SK-N-SH (cell line): ENCODE data around the gene PAX2. TPM values are rescaled to one million over a fixed set of nuclear protein-coding genes. Genes with fewer than 3 reads are reported as not detected.

Source experiments
- CTCF ChIA-PET: fragments of 300-600, 350-600 bp; formaldehyde crosslinking; extraction: SDS; loops from one replicate; lab custom pipeline; 2021; lab: Yijun Ruan, JAX
- POLR2A ChIA-PET: fragments of 350-600 bp; sonication (Branson Sonifier 250); formaldehyde crosslinking; extraction: SDS; loops from one replicate; lab custom pipeline; 2020; ENCODE audit warnings: antibody characterized with exemption, inconsistent platforms; lab: Yijun Ruan, JAX
- DNase-seq: peaks from one replicate; pipeline ENCODE4 v3.0.0; 2012
- H2AFZ ChIP-seq: fragments of 200-600 bp; sonication (generic); 2 replicates; pipeline ENCODE4 v1.8.1; 2016; ENCODE audit warnings: antibody characterized with exemption, mild to moderate bottlenecking, low read depth
- H3F3A ChIP-seq: fragments of 200-600 bp; sonication (generic); replicated peaks from 2 replicates; pipeline ENCODE3; 2016; ENCODE audit warnings: antibody characterized with exemption, mild to moderate bottlenecking; ENCODE audit not compliant: insufficient read depth
- H3K27ac ChIP-seq, 2 experiments: fragments of 200-500 bp in 1 of 2; fragments of 200-600 bp in 1 of 2; sonication (Bioruptor generic) in 1 of 2; sonication (generic), shearing (Covaris generic) in 1 of 2; 2 replicates each; pipeline versions ENCODE4 v1.5.1 to v1.6.1; 2014 to 2016; ENCODE audit warnings: low read depth in 2 of 2, inconsistent platforms in 1 of 2, low read length in 1 of 2, mild to moderate bottlenecking in 1 of 2, mixed read lengths in 1 of 2
- H3K27me3 ChIP-seq: fragments of 200-600 bp; sonication (generic), shearing (Covaris generic); 2 replicates; pipeline ENCODE4 v1.6.1; 2016; ENCODE audit warnings: mixed run types; ENCODE audit not compliant: insufficient read depth
- H3K36me3 ChIP-seq, 2 experiments: fragments of 200-500 bp in 1 of 2; fragments of 200-600 bp in 1 of 2; sonication (Bioruptor generic) in 1 of 2; sonication (generic) in 1 of 2; replicated peaks in 1 of 2; 2 replicates each; pipeline versions ENCODE3 to v1.5.1; 2014 to 2016; ENCODE audit warnings: low read length in 1 of 2, mild to moderate bottlenecking in 1 of 2; ENCODE audit not compliant: insufficient read depth in 2 of 2, control insufficient read depth in 1 of 2
- H3K4me1 ChIP-seq, 2 experiments: fragments of 200-500 bp in 1 of 2; fragments of 200-600 bp in 1 of 2; sonication (Bioruptor generic) in 1 of 2; sonication (generic), shearing (Covaris generic) in 1 of 2; 2 replicates each; pipeline versions ENCODE4 v1.5.1 to v1.6.1; 2014 to 2016; ENCODE audit warnings: low read depth in 1 of 2, low read length in 1 of 2, mixed run types in 1 of 2; ENCODE audit not compliant: insufficient read depth in 2 of 2, control insufficient read depth in 1 of 2
- H3K4me2 ChIP-seq: fragments of 200-600 bp; sonication (generic), shearing (Covaris generic); 2 replicates; pipeline ENCODE4 v1.6.1; 2017; ENCODE audit warnings: mixed run types
- H3K4me3 ChIP-seq, 2 experiments: fragments of 200-500 bp in 1 of 2; fragments of 200-600 bp in 1 of 2; sonication (Bioruptor generic) in 1 of 2; sonication (generic), shearing (Covaris generic) in 1 of 2; 2 replicates each; pipeline versions ENCODE4 v1.5.1 to v1.8.1; 2014 to 2016; ENCODE audit warnings: low read depth in 2 of 2, inconsistent platforms in 1 of 2, low read length in 1 of 2, mild to moderate bottlenecking in 1 of 2, mixed read lengths in 1 of 2, moderate library complexity in 1 of 2
- H3K79me2 ChIP-seq: fragments of 200-600 bp; sonication (generic); 2 replicates; pipeline ENCODE4 v1.8.1; 2017; ENCODE audit warnings: mild to moderate bottlenecking; ENCODE audit not compliant: insufficient read depth
- H3K9ac ChIP-seq: fragments of 200-600 bp; sonication (generic); 2 replicates; pipeline ENCODE4 v1.6.1; 2017; ENCODE audit warnings: mixed run types
- H3K9me2 ChIP-seq: fragments of 200-600 bp; sonication (generic); 2 replicates; pipeline ENCODE4 v1.6.1; 2017; ENCODE audit warnings: mixed run types
- H3K9me3 ChIP-seq: fragments of 200-600 bp; sonication (generic); 2 replicates; pipeline ENCODE4 v1.6.1; 2017; ENCODE audit warnings: mixed run types, mild to moderate bottlenecking, moderate library complexity
- H4K20me1 ChIP-seq: fragments of 200-600 bp; sonication (generic); 2 replicates; pipeline ENCODE4 v1.6.1; 2017; ENCODE audit warnings: mild to moderate bottlenecking, mixed run types; ENCODE audit not compliant: insufficient read depth
- EP300 ChIP-seq, 2 experiments: IDR thresholded peaks; 2 replicates each; pipeline versions ENCODE4 v1.4.0 to v1.6.1; 2012; ENCODE audit warnings: borderline replicate concordance in 1 of 2, low read depth in 1 of 2, low read length in 1 of 2
- FOXJ3 ChIP-seq: sonication (generic); formaldehyde crosslinking; IDR thresholded peaks from 2 replicates; pipeline ENCODE4 v1.5.1; 2020; ENCODE audit warnings: mild to moderate bottlenecking, missing genetic modification reagents
- GABPA ChIP-seq: IDR thresholded peaks from 2 replicates; pipeline ENCODE4 v1.4.0; 2012; ENCODE audit warnings: low read depth, mild to moderate bottlenecking
- IRF3 ChIP-seq: fragments of 150-350 bp; IDR thresholded peaks from 2 replicates; pipeline ENCODE4 v1.6.1; 2016; ENCODE audit warnings: mild to moderate bottlenecking, low read depth, low read length
- JUND ChIP-seq: IDR thresholded peaks from 2 replicates; pipeline ENCODE4 v1.4.0; 2012
- MAX ChIP-seq: IDR thresholded peaks from 2 replicates; pipeline ENCODE4 v1.4.0; 2012; ENCODE audit warnings: low read depth
- POLR2AphosphoS5 ChIP-seq: IDR thresholded peaks from 2 replicates; pipeline ENCODE4 v1.6.1; 2012; ENCODE audit warnings: low read depth, low read length
- RAD21 ChIP-seq: IDR thresholded peaks from 2 replicates; pipeline ENCODE4 v1.6.1; 2012; ENCODE audit warnings: mild to moderate bottlenecking, low read length
- REST ChIP-seq: IDR thresholded peaks from 2 replicates; pipeline ENCODE4 v1.6.1; 2012; ENCODE audit warnings: mild to moderate bottlenecking, low read depth, low read length, moderate library complexity
- SMC3 ChIP-seq: IDR thresholded peaks from 2 replicates; pipeline ENCODE4 v1.6.1; 2012; ENCODE audit warnings: low read depth, low read length, improper control_type of control experiment
- TAF1 ChIP-seq: IDR thresholded peaks from 2 replicates; pipeline ENCODE4 v1.6.1; 2012; ENCODE audit warnings: low read depth, mild to moderate bottlenecking, low read length, moderate library complexity, borderline replicate concordance
- TCF12 ChIP-seq: IDR thresholded peaks from 2 replicates; pipeline ENCODE4 v1.4.0; 2012
- TEAD4 ChIP-seq: IDR thresholded peaks from 2 replicates; pipeline ENCODE4 v1.4.0; 2012; ENCODE audit warnings: mild to moderate bottlenecking, borderline replicate concordance; ENCODE audit not compliant: insufficient read depth
- USF2 ChIP-seq: fragments of 150-350 bp; IDR thresholded peaks from 2 replicates; pipeline ENCODE4 v1.6.1; 2017; ENCODE audit warnings: antibody characterized with exemption, low read length, low read depth, borderline replicate concordance
- YY1 ChIP-seq: IDR thresholded peaks from 2 replicates; pipeline ENCODE4 v1.4.0; 2012; ENCODE audit warnings: low read depth, mild to moderate bottlenecking
- WGBS: methylation state at CpG from one replicate; pipeline ENCODE4 v1.1.6; 2017; ENCODE audit warnings: low lambda C conversion rate; 5-methylcytosine and 5-hydroxymethylcytosine counted together
- polyA plus RNA-seq, 3 experiments: library from polyadenylated mRNA; depleted of rRNA; stranded (reverse); fragments of >200 nt; gene quantifications; 2 replicates each; pipeline ENCODE4 v1.2.3, GENCODE V29; 2012

PAX2 gene
- polyA plus RNA-seq, 1 of the 3 experiments (the other 2 are of a cell fraction): not detected

DNA sequence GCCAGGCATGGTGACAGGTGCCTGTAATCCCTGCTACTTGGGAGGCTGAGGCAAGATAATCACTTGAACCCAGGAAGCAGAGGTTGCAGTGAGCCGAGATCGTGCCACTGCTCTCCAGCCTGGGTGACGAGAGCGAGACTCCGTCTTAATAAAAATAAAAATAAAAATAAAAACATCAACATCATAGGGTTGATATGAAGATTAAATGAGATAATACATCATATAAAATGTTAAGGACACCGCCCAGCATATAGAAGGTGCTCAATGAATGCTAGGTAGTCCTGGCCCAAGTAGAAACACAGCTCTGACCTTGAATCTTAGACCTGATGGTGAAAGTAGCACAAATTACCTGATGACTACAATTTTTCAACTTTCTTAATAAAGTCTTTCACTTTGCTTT, 74.0 kb downstream of the PAX2 start (continued):
- TF ChIP-seq EP300 (IDR thresholded peaks at IDR 0.05; ENCODE audit: borderline replicate concordance in 1 of 2, low read depth in 1 of 2, low read length in 1 of 2) (no peak), POLR2AphosphoS5 (no peak), TCF12 (no peak), IRF3 (no peak), YY1 (no peak), TAF1 (no peak)
- TF ChIP-seq, all 33 proteins: peak for 0

DNA sequence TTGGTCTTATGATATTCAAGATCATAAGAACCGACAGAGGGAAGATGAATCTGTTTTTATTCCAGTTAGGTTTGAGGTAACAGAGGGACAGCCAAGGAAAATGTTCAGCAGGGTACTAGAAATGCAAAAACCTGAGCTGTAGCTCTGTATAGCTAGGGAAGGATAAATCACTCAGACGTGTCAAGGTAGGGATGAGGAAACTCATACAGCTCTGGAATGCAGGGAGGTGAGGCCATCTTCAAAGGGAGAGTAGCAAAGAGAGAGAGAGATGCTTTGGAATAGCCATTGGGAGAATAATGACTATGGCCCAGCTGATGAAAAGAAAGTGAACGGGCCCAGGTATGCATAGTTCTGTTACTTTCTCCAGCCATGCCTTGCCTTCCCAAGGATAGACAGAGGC, 77.8 kb downstream of the PAX2 start:
- no peaks in the 10 kb centered on the region for H3K9me2 ChIP-seq
- no peaks in the 10 kb centered on the region for H3K9me3 ChIP-seq
- 48% methylated on average over 3 of the region's 3 CpGs for WGBS
- CTCF ChIA-PET: interaction anchor here (1.0 to 5.6 kb wide), 9 partner anchors 10 to 261 kb away, joined by 3 to 54 read pairs (median 5); partner anchors contain the start of gene PAX2
- H3K4me1 ChIP-seq: peaks cover 0 to 12% of the 10 kb centered on the region in 2 experiments; a peak in 1 of 4 replicates
- POLR2A ChIA-PET: no interaction called here
- no peak overlapping the region for H3K9ac ChIP-seq
- no peak overlapping the region for H2AFZ ChIP-seq
- H3K4me2 ChIP-seq: no peak overlapping the region
- no peak overlapping the region for H3K27ac ChIP-seq
- no peak for DNase-seq
- peaks cover 34% of the 10 kb centered on the region for H3K27me3 ChIP-seq
- no peaks in the 10 kb centered on the region for H4K20me1 ChIP-seq
- H3K36me3 ChIP-seq: no peaks in the 10 kb centered on the region
- no peak for TF ChIP-seq YY1
- TF ChIP-seq SMC3: no peak
- no peak for TF ChIP-seq GABPA
- TF ChIP-seq USF2: no peak
- no peak for TF ChIP-seq MAX
- no peak for TF ChIP-seq FOXJ3 (CRISPR knock-in tag)
- no peak for TF ChIP-seq RAD21
- TF ChIP-seq REST: no peak
- no peak for TF ChIP-seq TEAD4
- no peak for TF ChIP-seq JUND
- TF ChIP-seq, all 33 proteins: peak for 0
- Histone ChIP-seq H3K79me2 (no peaks in the 10 kb centered on the region), H3F3A (no peaks in the 10 kb centered on the region), H3K4me3 (no peak overlapping the region)
